HG03103 (cell line): ENCODE results near the gene DNASE2B.

ENCODE experiments used
- ATAC-seq: cut with Tn5 transposase; IDR thresholded peaks from one replicate; pipeline ENCODE4 v1.9.1; 2021; ENCODE audit warnings: low read depth; ENCODE audit not compliant: unreplicated experiment

Gene DNASE2B

GRCh38 chr1:84398175-84399155, at the start of gene DNASE2B:
DNASE2B (plus strand) TSS chr1:84398484; CDS start chr1:84398565, 81 bp downstream.
- no peak for ATAC-seq

GRCh38 chr1:84348759-84349158, 49.5 kb upstream of the DNASE2B start:
- no peak for ATAC-seq

GRCh38 chr1:84350104-84350503, 48.2 kb upstream of the DNASE2B start:
- no peak for ATAC-seq

GRCh38 chr1:84350550-84350949, 47.7 kb upstream of the DNASE2B start:
- ATAC-seq = no peak

GRCh38 chr1:84352298-84353106, 45.8 kb upstream of the DNASE2B start:
- ATAC-seq = no peak

DNA sequence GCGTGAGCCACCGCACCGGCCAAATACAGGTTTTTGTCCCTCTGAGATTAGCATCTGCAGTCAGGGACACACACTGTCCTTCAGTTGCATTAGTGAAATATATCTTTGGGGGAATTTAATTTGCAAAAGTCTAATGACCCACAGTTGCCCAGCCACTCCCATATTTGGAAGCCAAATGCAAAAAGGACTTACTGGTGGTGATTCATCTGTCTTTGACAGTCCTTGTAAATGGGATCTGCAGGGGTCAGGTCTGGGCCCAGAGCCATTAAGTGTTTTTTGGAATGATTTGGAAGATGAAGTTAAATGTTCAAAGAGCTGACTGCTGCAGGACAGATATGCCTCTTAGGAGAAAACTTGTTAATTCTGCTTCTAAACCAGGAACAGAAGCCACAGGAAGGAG, 44.6 kb upstream of the DNASE2B start:
- ATAC-seq = no peak

DNA sequence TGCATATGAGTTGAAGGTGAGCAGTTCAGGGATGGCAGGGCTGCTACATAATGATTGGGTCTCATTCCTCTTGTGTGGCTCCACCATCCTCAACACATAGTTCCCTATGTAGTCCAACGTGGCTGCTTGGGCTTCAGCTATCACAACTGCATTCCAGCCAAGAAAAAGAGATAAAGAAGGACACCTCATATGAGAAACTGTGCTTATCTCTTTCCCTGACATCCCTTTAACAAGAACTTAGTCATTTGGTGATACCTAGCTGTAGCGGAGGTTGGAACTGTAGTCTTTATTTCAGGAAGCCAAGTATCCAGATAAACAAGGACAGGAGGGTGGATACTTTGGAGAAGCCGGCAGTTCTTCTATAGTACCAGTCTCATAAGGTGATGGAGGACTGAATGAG, 42.7 kb upstream of the DNASE2B start:
- no peak for ATAC-seq

GRCh38 chr1:84356881-84357280, 41.4 kb upstream of the DNASE2B start:
- ATAC-seq = no peak

- no peak for ATAC-seq
Measured at GRCh38 chr1:84358695-84359094, 39.6 kb upstream of the DNASE2B start.

- ATAC-seq = no peak
Measured at GRCh38 chr1:84360316-84360715, 38.0 kb upstream of the DNASE2B start.

DNA sequence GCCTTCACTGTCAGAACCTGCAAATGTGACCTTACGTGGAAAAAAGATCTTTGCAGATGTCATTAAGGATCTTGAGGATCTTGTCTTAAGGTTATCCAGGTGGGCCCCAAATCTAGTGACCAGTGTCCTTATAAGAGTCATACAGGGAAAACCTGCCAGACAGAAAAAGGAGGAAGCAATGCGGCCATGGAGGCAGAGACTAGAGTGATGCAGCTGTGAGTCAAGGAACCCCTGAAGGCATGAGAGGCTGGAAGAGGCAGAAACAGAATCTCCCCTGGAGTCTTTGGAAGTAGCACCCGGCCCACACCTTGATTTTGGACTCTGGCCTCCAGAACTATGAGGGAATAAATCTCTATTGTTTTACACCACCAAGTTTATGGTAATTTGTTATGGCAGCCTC, 36.5 kb upstream of the DNASE2B start:
- ATAC-seq = no peak

DNA sequence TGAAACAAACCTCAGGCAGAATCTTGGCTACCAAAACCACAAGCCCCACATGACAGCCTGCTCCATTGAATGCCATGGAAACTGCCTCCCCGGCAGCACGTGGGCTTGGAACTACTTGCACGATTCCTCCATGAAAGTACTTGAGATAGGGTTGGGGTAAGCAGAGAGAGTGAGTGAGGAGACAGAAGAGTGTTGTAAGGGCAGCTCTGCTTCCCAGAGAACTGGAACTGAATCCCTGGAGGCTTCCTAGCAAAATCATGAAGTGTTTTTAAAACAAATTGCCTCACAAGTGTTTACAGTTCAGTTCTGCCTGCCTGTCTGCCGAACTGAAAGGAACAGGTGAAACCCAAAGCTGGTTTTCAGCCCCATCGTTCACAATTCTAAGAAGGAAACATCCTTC, 35.3 kb upstream of the DNASE2B start:
- ATAC-seq = no peak

DNA sequence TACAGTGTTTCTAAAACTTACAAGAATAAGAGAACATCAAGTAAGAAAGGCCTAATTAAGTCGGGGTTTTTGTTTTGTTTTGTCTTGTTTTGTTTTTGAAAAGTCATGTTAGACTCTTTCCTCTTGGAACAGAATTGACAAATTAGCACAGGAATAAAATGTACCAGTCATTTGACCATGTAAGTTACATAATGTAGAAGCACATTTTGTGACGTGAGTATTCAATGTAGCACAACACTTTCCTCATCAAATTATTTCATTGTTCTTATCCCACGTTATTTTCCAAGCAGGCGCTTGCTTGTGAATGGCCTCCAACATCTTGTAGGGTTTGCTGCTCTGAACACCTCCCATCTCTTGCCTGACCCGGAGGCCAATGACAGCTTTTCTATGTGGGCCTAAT, 34.7 kb upstream of the DNASE2B start:
- no peak for ATAC-seq

- no peak for ATAC-seq
Measured at GRCh38 chr1:84365225-84366221, 32.8 kb upstream of the DNASE2B start.

DNA sequence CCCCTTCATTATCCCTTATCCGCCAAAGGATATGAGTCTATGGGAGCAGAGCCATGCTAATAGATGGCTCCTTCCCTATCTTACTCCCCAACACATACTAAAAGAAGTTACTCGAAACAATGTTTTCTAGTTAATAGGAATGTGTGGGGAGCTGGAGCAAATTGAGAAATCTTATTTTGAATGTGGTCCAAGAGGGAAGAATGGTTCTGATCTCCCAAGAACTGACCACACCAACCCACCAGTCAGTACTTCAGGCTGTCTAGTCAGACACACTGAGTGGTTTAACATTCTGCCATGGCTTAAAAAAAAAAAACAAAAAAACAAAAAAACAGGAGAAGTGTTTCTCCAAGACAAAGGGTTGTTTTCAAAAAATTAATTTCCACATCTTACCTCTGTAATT, 31.5 kb upstream of the DNASE2B start:
- ATAC-seq = no peak

DNA sequence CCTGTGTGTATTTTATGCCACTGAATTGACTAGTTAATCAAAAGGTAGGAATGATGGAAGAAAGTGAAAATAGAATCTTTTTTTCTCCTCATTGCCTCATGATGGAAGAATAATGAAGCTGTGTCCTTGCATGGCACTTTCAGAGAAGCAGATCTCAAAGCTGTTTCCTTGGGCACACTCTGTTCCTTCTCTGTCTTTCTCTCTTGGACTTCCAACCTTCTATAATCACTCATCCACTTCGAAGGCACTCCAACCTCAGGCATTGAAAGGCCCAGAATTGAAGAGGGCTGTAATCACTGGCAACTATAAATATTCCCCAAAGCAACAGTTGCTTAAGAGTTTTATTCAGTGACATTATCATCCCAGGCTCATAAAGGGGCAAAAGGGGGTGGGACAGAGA, 31.1 kb upstream of the DNASE2B start:
- ATAC-seq = no peak

DNA sequence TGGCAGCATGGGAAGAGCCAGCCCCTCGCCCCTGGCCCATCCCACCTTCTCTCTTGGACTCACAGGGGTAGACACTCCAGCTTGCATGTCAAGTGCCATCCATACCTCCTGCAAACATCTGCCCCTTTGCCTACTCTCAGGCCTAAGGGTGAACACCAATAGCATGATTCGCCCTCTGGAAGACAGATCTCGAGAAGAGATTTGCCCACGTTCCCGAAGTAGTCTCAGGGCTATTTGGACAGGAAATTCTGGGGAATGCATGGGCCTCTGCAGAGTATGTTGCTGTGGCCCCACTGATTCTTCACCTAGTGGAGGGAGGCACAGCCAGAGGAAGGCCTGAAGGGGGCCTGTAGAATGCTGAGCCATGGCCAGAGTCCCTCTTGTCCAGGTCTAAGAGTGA, 29.8 kb upstream of the DNASE2B start:
- ATAC-seq = no peak

DNA sequence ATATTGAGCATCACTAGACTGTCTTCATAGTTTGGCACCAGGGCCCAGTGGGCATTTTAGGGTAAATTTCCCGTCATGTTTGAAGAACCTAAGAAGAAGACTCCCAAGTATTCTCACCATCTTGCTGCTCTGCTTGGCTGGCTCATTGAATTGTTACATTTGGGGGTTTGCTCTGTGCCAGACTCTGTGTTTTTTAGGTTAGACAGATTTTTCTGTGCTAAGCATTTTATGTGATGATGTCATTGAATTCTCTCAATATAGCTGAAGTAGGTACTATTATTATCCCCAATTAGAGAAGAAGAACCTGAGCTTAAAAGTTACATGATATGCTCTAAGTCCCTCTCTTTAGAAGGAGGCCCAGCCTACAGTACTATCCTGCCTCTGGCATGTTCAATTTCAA, 28.0 kb upstream of the DNASE2B start:
- ATAC-seq = no peak

GRCh38 chr1:84370831-84371394, 27.4 kb upstream of the DNASE2B start:
- no peak for ATAC-seq
